GM19035 (cell line): ENCODE data around the gene MAP4K5.
A peak's percentile ranks its signal among the peaks of the same experiment; 100 is the strongest.

ENCODE experiments used
- ATAC-seq: cut with Tn5 transposase; IDR thresholded peaks from one replicate; pipeline ENCODE4 v1.9.1; 2021; ENCODE audit not compliant: unreplicated experiment

Gene MAP4K5

DNA sequence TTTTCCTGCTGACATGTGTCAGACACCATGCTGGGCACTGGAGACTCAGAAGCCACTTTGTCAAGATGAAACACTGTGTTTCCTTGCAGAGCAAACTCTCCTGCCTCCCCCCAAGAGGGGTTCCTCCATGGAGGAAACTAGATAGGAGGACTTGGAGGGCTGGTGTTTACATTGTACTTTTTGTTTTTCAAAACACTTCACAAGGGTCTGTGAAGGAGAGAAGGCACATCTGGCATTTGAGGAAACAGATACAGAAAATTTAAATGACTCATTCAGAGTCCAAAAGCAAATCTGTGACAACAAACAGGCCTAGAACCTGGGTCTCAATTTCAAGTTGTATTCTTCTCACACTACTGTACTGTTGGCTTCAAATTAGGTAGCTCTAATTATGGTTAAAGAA, 128.9 kb downstream of the MAP4K5 start:
- ATAC-seq = no peak

DNA sequence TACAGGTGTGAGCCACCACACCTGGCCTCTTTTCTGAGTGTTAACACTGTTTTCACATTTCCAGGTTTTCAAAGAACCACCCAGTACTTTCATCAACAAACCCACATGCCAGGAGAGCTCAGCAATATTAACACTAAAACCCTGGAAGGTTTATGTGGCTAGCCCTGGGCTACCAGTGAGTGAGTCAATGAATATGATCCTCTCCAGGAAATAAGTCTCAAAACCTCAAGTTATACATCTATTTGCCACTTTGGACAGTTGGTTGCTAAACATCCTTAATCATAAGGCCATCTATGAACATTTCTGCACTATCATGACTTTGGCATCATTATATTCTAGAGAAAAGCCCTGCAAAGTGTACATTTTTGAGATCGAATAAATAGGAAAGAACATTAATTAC, 129.4 kb downstream of the MAP4K5 start:
- no peak for ATAC-seq

DNA sequence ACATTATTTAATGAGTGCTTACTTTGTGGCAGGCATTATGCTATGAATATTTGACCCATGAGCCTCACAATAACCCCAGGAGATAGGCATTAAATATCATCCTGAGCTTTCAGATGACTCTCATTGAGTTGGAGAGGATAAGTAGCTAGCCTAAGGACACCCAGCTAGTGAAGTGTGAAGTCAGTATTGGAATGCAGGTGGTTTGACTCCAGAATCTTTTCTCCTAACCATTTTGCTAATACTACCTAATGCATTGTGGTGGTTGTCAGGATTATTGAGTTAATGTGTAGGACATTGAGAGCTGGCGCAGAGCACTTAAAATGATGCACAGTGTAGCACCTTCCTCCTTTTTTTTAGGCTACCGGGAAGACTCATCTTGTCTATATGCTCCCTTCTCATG, 131.9 kb downstream of the MAP4K5 start:
- no peak for ATAC-seq

DNA sequence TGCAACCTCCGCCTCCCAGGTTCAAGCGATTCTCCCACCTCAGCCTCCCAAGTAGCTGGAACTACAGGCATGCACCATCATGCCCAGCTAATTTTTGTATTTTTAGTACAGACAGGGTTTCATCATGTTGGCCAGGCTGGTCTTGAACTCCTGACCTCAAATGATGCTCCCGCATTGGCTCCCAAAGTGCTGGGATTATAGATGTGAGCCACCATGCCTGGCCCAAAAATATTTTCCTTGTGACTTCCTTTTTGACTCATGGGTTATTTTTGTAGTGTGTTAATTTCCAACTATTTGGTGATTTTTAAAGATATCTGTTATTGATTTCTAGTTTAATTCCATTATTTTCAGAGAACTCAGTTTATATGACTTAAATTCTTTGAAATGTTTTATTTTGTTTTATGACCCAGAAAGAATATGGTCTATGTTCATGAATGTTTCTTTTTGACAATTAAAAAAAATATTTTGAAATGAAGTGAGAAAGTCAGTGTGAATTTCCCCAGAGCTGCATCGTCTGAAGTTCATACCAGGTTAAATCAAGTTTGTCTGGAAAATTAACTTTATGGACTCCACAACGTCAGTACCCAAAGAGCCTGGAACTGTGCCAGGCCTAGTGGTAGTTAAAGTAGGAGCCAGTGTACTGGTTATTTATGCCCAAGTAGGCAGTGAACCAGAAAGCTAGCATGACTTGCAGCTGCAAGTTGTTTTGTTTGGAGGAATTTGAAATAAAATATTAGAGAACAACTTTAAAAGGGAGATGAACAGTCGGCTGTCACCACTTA, 132.9 kb downstream of the MAP4K5 start:
- ATAC-seq = no peak

DNA sequence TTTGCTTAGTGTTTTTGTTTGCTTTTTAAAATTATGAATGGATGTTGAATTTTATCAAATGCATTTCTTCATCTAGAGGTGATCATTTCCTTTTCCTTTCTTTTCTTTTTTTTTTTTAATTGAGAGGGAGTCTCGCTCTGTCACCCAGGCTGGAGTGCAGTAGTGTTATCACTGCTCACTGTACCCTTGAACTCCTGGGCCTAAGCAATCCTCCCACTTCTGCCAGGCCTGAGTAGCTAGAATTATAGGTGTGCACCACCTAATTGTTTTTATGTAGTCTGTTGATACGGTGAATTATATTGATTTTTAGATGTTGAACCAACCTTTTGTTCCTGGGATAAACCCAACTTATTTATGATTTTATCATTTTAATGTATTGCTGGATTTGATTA, 134.2 kb downstream of the MAP4K5 start:
- ATAC-seq = no peak

DNA sequence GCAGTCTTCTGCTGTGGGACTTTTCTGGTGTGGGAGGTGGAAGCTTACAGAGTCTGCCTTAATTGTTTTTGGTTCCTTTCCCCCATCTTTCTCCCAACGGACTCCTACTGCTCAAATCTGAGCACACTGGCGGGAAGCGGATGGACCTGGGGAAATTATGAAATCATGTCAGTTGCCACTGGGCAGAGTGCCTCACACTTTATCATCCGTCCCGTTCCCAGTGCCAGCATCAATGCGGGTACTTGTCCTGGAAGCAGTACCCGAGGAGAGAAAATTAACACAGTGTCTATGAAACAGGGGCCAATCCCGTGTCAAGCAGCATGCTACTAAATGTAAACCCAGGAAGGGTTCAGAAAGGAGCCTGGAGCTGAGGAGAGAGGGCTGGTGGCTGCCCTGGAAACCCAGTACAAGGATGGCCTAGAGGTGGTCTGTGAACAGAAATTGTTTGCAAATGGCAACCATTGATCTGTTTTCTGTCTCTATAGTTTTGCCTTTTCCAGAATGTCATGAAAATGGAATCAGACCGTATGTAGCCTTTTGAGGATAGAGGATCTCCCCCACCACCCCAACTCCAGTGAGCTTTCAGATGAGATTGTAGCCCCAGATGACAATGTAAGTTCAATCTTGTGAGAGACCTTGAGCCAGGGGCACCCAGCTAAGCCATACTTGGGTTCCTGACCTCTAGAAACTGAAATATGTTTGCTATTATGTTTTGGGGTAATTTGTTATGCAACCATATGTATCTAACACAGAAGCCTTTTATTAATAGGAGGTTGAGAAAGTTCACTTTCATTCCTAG, 134.8 kb downstream of the MAP4K5 start:
- ATAC-seq = no peak

DNA sequence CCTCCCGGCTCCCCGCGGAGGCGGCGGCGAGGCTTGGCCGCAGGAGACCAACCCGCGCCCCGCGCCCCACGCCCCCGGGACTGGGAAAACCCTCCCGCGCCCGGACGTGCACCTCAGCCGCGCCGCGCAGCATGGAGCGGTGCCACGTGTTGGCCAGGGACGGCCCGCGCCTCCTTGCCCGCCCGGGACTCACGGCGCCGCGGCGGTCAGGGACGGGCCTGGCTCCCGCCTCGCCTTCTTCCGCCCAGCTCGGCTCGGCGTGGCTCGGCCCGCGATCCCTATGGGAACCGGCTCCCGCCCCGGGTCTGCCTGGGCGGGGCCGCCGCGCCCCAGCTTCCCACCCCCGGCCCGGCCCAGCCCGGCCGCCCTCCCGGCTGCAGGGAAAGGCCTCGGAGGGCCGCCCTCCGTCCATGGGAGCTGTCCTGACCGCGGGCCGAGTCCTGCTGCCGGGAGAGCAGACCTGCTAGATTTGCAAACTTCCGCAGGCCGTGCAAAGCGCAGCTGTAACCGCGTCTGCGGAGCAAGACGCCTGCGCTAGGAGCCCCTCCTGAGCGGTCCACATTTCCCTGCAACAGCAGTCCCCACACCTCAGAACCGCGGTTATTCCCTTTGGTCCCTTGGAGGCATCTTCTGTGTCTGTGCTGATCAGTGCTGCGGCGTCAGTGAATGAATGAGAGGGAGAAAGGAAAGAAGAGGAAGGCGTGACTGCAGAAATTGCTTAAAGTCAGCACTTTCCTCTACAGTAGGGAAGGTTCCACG, 135.6 kb downstream of the MAP4K5 start, which contains the start of gene CDKL1:
Gene CDKL1 (minus strand): TSS at position 251 of the 759 bp plus-strand sequence. CDS start 1,013 bp downstream, outside the sequence.
- ATAC-seq = peak; percentile 61

DNA sequence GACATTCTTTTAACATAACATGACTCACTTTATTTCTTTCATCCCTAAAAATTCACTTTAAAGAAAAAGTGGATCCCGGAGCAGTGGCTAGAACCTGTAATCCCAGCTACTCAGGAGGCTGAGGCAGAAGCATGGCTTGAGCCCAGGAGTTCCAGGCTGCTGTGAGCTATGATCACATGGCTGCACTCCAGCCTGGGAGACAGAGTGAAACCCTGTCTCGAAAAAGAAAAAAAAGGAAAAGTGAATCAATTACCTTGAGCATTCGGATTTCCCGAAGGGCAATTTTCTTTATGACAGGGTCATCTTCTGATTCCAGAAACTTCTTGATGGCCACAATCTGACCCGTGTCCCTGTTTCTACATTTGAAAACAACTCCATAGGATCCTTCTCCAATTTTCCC, 136.9 kb downstream of the MAP4K5 start:
- no peak for ATAC-seq

DNA sequence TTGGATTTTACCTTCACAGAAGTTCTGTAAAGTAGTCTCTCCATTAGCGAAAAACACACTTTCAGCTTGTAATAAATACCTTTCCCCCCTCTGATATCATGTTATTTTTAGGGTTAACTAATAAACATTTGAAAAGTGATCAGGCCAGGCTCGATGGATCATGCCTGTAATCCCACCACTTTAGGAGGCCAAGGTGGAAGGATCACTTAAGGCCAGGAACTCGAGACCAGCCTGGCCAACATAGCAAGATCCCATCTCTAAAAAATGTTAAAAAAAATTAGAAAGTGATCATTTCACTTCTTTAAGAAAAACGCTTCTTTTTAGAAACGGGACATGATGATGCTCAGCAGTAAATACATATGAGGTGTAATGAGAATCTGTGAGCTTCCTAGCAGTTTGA, 137.7 kb downstream of the MAP4K5 start:
- ATAC-seq = no peak

DNA sequence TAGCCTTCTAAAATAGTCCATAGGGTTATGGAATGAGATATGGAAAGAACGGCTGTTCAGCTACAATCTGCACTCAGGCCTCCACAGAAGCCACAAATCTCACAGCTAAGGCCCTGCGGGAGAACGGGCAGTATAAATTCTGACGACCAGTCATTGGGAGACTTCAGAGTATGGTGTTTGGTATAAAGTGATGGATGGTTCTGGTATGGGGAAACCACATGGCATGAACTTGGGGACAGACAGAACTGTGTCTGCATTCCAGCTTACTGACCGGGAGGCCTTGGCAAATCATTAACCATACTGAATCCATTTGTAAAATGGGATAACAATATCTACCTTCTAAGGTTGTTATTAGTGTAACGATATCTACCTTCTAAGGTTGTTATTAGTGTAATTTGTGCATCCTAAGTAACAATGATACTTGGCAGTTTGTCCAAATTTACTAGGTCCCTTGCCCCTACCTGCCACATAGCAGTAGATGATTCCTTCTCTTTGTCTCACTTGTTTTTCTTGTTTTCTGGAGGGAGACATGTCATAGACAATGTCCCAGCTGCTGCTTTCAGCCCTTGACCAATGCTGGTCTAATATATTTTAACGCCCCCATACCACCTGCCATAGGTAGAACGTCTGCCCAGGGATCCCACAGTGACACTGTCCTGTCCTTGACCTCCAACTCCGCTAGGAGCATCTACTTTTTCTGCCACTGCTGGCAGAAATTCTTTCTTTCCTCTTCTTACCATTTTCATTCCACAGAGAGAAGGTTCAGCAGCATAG, 142.5 kb downstream of the MAP4K5 start:
- ATAC-seq = no peak

DNA sequence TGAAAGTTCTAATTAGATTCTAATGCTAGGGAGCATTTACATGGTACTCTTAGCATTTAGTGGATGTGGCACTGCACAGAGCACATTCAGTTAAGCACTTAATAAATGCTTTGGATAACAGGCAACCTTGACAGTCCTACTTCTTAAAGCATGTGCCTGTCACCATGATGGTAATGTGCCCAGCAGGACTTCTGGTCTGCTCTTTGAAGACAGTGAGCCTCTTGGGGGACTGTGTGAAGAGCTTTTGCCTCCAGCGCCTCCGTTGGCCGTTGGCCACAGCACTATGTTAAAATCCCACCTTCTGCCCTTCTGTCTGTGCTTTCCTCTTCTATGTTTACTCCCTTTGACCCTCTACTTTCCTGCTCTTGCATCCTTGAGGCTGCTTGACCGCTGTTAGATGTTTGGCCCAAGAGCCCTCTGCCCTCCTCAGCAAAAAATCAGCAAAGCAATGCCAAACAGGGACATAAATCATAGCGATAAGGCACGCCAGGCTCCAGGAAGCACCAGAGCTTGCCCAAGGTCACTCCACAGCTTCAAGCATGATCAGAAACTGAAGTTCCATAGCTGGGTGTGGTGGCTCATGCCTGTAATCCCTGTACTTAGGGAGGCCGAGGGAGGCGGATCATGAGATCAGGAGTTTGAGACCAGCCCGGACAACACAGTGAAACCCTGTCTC, 144.0 kb downstream of the MAP4K5 start:
- no peak for ATAC-seq

DNA sequence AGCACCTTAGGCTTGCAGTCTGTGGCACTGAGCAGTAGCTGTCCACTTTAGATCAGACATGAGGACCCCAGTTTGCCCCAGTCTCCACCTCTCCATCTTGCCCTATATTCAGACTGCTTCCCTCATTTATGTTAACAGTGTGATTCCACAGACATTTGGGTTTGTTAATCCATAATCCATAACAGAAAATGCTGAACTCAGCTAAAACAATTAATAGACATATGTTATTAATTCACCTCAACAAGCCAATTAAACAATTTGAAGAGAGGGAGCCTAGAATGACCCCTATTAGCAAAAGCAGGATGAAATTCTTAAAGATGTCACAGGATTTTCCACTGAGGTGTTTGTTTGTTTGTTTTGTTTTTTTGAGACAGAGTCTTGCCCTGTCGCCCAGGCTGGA, 144.8 kb downstream of the MAP4K5 start:
- no peak for ATAC-seq

DNA sequence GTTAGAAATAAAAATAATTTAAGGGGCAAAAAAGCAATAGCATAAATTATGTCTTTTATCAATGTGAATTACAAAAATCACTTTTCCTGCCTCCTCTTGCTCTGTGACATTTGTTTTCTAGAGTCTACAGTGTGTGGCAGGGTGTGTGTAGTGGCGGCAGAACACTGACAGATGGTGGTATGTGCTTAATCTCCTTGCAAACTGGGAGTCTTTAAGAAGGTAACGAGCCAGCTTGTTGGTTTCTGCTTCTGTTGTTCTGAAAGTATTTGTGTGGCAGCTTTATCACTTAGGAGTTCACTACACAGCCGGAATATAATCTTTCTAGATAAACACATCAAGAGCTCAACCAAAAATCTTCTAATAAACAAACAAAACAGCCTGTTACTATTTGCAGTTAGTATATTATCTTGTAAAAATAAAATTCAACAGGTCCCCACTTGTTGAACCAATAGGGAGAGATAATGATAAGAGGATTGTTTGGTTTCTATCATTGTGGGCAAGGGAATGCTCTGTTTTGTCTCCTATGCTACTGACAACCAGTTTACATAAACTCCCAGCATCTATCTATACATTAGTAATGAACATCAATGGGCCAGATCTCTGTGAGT, 148.6 kb downstream of the MAP4K5 start:
- ATAC-seq = no peak

DNA sequence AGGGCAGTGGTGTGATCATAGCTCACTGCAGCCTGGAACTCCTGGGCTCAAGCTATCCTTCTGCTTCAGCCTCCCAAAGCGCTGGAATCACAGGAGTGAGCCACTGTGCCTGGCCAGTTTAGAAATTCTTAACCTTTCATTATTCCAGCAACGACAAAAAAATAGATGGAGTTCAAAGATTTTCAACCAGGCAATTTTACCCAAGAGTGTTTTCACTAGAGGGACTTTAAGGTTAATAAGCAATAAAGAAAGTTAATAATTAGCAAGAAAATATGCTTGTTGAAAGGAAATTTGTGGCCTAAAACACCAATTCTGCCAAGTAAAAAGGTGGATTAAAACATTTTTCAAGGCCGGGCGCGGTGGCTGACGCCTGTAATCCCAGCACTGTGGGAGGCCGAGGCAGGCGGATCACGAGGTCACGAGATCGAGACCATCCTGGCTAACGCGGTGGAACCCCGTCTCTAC, 150.5 kb downstream of the MAP4K5 start:
- ATAC-seq = no peak

DNA sequence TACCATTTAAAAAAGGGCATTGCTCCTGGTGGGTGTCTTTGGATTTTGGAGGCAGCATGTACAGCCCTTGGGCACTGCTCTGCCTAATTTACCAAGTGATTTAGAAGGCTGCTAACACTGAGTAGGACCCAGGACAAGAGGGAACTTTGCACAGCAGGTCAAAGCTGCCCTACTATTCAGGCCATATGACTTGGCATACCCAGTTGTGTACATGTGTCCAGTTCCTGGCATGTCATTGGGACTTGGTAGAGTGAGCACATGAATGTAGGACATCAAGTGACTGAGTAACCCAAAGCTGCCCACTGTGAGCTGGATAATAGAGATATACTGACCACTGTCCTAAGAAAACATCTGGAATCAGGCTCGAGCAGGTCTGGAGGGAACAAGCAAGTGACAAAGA, 151.4 kb downstream of the MAP4K5 start:
- no peak for ATAC-seq

DNA sequence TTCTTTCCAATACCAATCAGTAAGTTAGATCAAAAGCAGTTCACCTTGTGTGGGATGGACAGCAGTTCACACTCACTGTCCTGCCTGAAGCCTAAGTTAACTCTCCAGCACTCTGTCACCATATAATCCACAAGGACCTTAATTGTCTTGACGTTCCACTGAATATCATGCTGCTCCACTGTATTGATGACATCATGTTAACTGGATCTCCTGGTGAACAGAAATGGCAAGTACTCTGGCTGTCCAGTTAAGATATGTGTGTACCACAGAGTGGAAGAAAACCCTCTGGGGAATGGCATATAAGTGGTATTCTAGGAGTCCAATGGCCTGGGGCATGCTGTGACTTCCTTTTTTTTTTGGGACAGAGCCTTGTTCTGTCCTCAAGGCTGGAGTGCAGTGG, 151.9 kb downstream of the MAP4K5 start:
- ATAC-seq = no peak

DNA sequence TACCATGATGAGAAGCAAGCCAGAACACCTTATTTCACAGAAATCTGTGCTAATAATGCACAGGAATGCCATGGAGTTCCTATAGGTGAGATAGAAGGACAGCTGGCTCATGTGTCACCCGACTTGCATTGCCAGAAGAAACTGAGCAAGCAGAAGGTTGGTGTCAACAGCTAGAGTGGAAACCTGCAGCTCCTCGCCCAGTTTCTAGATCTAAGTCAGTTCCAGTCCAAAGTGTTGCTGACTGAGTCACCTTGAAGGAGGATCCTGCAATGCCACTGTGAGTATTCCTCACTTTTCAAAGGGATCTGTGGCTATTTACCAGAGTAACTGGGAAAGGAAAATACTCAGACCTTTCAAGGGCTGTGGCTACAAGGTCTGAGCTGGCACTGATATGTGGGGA, 152.8 kb downstream of the MAP4K5 start:
- no peak for ATAC-seq

DNA sequence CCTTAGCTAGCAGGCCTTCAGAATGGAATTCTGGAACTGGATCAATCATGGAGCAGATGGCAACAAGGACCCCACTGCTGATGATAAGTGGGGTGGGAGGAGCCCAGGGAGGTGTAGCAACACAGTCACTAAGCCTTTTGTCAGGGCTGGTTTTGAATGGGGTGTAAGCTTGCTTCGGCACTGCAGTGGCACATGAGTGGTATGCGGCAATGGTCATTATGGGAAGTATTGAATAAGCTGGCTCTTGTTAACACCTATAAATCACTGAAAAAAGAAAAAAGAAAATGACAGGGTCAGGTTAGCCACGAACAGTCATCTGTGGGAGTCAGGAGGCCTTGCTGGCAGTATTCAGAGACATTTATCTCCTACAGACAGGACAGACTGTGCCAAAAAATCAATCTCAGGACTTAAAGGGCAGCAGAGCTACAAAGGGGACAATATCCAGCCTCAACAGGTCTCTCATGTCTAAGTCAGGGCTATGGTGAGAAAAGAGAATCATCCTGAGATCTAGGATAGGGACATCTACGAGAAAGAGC, 154.8 kb downstream of the MAP4K5 start:
- no peak for ATAC-seq

DNA sequence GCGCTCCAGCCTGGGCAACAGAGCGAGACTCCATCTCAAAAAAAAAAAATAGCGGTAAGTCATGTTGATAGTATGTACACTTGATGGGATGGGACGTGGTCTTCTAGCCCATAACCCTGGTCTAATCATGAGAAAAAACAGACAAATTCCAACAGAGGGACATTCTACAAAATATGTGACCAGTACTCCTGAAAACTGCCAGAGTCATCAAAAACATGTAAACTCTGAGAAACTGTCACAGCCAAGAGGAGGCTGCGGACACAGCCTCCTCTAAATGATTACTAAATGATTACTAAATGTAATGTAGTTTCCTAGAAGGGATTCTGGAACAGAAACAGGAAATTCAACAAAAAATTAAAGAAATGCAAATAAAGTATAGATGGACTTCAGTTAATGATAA, 156.6 kb downstream of the MAP4K5 start:
- ATAC-seq = no peak

DNA sequence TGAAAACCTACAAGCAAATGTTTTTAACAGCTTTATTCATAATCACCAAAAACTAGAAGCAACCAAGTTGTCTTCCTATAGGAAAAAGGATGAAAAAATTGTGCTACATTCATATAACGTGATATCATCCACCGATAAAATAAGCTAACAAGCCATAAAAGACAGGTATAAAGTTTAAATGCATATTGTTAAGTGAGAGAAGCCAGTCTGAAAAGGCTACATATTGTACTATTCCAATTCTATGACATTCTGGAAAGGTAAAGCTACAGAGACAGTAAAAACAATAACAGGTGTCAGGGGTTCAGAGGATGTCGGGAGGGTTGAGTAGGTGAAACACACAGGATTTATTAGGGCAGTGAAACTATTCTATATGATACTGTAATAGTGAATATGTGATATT, 158.4 kb downstream of the MAP4K5 start:
- ATAC-seq = no peak
